Retinal pigment epithelial cell (primary cell): Measurements from ENCODE around the gene RCC2.
"Not testable (repeated sequence)": the region's sequence is repeated elsewhere in the genome, so short reads cannot be mapped to it uniquely, and the experiment has no call there.

Experiments used
- DNase-seq: peaks from one replicate; pipeline ENCODE4 v3.0.0-alpha.2; 2010; ENCODE audit warnings: low read depth
- H3K4me3 ChIP-seq: 2 replicates; pipeline ENCODE4 v1.5.1; 2011; ENCODE audit warnings: mild to moderate bottlenecking, low read length, control low read depth, moderate library complexity
- TF ChIP-seq, protein P1 (sequence below): conservative IDR thresholded peaks from 2 replicates; pipeline ENCODE4 v1.5.1; 2011; ENCODE audit warnings: low read depth, low read length, control low read depth, inconsistent platforms

Gene RCC2

DNA sequence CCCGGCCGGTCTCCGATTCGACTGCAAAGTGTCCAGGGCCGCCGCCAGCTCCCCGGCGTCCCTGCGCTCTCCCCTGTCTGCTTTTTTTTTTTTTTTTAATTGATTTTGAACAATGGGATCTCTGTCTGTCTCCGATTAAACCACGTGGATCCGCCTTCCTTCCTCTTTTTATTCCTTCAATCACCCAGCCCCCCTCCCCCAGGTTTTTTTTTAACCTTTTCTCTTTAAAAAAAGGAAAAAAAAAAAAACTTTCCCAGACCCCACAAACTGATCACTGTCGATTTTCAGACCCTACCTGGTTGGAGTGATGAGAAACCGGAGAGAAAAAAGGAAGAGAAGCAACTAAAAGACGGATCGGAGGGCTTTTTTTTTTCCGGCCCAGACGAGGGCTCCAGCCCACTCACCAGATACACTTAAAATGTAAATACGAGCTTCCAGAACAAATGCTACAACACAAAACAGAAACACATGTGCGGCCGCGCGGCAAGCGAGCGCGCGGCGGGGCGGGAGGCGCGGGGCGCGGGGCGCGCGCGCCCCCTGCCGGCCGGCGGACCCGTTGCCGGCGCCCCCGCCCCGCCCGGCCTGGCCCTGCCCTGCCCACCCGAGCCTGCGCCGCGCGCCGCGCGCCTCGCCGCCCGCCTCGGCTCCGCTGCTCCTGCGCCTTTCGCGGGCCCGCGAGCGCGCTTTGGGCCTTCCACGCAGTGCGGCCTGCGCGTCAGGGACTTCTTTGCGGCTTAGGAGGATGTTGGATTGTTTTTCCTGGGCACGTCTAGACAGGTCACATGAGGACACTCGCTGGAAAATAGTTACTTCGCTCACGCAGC, at the start of gene RCC2:
RCC2 (minus strand) TSS at position 428 of the 824 bp plus-strand sequence. CDS start 1,163 bp downstream, outside the sequence.
- DNase-seq, result no peak
- TF ChIP-seq, protein P1, sequence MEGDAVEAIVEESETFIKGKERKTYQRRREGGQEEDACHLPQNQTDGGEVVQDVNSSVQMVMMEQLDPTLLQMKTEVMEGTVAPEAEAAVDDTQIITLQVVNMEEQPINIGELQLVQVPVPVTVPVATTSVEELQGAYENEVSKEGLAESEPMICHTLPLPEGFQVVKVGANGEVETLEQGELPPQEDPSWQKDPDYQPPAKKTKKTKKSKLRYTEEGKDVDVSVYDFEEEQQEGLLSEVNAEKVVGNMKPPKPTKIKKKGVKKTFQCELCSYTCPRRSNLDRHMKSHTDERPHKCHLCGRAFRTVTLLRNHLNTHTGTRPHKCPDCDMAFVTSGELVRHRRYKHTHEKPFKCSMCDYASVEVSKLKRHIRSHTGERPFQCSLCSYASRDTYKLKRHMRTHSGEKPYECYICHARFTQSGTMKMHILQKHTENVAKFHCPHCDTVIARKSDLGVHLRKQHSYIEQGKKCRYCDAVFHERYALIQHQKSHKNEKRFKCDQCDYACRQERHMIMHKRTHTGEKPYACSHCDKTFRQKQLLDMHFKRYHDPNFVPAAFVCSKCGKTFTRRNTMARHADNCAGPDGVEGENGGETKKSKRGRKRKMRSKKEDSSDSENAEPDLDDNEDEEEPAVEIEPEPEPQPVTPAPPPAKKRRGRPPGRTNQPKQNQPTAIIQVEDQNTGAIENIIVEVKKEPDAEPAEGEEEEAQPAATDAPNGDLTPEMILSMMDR, result no peak
- H3K4me3 ChIP-seq, result peak within 1 kb of the TSS; percentile 96

DNA sequence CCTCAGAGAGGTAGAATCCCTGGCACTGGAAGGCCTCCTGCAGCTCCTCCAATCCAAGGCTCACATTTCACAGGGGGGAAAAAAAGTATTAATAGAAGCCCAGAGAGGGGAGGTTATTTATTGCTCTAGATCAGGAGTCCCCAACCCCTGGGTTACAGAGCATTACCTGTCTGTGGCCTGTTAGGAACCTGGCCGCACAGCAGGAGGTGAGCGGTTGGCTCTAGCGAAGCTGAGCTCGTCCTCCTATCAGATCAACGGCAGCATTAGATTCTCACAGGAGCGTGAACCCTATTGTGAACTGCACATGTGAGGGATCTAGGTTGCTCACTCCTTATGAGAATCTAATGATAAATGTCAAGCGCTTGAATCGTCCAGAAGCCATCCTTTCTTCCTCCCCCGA, 46.8 kb upstream of the RCC2 start:
- DNase-seq, result no peak
- no peak overlapping the region for H3K4me3 ChIP-seq
- TF ChIP-seq, protein P1, result no peak

DNA sequence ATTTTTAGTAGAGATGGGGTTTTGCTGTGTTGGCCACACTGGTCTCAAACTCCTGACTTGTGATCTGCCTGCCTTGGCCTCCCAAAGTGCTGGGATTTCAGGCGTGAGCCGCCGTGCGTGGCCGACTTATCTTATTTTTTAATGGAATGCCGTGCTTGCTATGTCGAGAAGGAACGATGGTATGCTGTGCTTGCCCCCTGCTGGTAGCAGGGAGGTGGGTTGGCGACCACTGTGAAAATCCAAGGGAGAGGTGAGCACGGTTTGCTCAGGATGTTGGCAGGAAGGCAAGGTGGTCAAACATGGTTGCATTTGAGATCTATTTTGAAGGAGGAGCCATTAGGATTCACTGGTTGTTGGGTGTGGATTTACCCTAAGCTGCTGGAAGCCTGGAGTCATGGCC, 45.8 kb upstream of the RCC2 start:
- H3K4me3 ChIP-seq, result no peak overlapping the region
- TF ChIP-seq, protein P1, result peak; percentile 51
- no peak for DNase-seq

DNA sequence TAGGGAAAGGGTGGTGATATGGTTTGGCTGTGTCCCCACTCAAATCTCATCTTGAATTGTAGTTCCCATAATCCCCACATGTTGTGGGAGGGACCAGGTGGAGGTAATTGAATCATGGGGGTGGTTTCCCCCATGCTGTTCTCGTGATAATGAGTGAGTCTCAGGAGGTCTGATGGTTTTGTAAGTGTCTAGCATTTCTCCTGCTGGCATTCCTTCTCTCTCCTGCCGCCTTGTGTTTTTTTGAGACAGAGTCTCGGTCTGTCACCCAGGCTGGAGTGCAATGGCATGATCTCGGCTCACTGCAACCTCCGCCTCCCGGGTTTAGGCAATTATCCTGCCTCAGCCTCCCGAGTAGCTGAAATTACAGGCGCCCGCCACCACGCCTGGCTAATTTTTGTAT, 42.5 kb upstream of the RCC2 start:
- H3K4me3 ChIP-seq, DNase-seq: not testable (repeated sequence)

DNA sequence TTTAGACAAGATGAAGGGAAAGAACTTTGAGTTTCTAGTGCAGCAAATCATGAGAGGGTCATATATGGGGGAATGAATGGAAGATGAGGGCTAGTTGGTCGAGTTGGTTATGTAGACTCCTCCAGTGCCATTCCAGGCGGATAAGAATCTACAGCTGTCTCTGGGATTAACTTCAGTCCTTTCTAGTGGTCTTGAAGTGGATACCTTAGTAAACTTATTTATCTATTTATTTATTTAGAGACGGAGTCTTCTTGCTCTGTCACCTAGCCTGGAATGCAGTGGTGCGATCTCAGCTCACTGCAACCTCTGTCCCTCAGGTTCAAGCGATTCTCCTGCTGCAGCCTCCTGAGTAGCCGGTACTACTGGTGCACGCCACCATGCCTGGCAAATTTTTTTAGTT, 41.4 kb upstream of the RCC2 start:
- DNase-seq, result no peak
- no peak overlapping the region for H3K4me3 ChIP-seq
- TF ChIP-seq, protein P1, result no peak

DNA sequence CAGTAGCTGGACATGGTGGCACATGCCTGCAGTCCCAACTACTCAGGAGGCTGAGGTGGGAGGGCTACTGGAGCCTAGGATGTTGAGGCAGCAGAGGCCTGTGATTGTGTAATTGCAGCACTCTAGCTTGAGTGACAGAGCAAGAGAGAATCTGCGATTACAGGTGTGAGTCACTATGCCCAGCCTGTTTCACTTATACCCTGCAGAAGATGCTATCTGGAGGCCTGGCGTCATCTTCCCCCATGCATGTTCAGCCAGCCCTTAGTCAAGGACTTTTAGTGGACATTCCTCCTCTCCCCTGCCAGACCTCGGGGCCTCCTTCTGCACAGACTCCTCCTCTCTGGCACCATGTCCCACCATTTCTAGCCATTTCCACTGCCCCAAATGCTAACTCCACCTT, 36.3 kb upstream of the RCC2 start:
- DNase-seq, result no peak
- no peak overlapping the region for H3K4me3 ChIP-seq

DNA sequence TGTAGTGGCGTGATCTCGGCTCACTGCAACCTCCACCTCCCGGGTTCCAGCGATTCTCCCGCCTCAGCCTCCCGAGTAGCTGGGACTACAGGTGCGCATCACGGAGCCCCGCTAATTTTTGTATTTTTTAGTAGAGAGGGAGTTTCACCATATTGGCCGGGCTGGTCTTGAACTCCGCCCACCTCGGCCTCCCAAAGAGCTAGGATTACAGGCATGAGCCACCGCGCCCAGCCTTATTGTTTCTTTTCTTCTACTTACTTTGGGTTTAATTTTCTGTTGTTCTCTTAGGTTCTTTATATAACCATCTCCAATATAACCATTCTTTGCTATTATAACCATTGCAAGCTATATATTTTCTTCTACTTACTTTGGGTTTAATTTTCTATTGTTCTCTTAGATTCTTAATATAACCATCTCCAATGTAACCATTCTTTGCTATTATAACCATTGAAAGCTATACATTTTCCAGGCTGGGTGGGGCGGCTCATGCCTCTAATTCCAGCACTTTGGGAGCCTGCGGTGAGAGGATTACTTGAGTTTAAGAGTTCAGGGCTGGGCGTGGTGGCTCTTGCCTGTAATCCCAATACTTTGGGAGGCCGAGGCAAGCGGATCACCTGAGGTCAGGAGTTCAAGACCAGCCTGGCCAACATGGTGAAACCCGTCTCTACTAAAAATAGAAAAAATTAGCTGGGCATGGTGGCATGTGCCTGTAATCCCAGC, 35.5 kb upstream of the RCC2 start:
- DNase-seq, H3K4me3 ChIP-seq: not testable (repeated sequence)

More for the DNA sequence above, 36.3 kb upstream of the RCC2 start:
- TF ChIP-seq, protein P1, result no peak

DNA sequence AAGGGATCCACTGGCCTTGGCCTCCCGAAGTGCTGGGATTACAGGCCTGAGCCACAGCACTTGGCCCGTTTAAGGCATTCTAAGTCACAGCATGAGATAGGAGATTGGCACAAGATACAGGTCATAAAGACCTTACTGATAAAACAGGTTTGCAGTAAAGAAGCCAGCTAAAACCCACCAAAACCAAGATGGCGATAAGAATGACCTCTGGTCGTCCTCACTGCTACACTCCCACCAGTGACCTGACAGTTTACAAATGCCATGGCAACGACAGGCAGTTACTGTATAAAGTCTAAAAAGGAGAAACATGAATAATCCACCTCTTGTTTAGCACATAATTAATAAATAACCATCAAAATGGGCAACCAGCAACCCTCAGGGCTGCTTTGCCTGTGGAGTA, 33.3 kb upstream of the RCC2 start:
- DNase-seq, result no peak
- TF ChIP-seq, protein P1, result no peak
- H3K4me3 ChIP-seq, result no peak overlapping the region
